ENCODE data around the gene SUSD5.
"Not testable (repeated sequence)": the region's sequence is repeated elsewhere in the genome, so short reads cannot be mapped to it uniquely, and the experiment has no call there.

Gene SUSD5

DNA sequence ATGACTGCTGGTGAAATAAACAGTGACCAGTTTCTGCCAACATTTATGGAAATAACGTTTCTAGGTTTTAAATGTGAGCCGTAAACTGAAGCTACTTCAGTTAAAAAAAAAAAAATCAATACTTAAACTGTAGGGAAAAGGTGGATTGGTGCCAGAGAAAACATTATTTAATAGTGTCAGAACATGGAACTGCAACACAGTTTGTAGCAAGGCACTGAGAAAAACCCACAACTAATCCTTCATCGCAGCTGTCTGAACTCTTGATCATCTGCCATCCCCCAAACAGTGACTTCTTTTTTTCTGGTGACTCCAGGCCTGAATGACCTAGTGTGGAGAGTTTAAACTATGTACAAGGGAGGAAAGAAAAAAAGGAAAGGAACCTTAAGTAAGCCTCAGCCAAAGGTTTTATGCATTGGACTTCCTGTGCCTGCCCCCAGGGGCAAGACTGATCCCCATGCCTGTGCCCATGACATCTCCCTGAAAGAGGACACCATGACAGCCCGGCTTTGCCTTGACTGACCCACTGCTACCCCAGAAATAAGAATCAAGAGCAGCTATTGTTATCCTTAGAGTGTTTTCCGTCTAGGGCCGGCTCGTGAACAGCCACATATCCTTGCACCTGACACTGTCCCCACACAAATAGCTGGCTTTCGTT lies 71.7 kb downstream of the SUSD5 start:
- no peak for DNase-seq

GRCh38 chr3:33145901-33146580 lies 72.6 kb downstream of the SUSD5 start:
- no peak for DNase-seq

- DNase-seq = no peak
Measured at GRCh38 chr3:33145221-33145900, 73.2 kb downstream of the SUSD5 start.

DNA sequence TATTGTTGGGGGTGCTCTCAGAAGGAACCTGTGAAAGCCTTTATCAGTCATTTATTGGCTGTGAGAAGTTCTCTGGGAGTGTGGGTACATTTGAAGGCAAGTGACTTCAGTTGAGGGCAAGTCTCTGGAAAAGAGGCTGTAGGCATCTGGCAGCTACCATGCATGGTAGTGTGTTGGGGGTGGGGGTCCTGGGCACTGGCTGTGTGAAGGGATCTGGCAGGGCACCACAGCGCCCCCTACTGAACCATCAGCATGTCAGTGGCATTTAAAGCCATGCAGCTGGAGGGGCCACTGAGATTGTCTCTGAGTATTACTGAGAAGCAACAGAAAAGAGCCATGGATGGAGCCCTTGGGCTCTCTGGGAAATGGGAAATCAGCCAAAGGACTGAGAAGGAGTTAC lies 74.2 kb downstream of the SUSD5 start:
- DNase-seq = no peak

GRCh38 chr3:33141006-33141405 lies 77.6 kb downstream of the SUSD5 start:
- DNase-seq = no peak

GRCh38 chr3:33139996-33140395 lies 78.6 kb downstream of the SUSD5 start:
- no peak for DNase-seq

DNA sequence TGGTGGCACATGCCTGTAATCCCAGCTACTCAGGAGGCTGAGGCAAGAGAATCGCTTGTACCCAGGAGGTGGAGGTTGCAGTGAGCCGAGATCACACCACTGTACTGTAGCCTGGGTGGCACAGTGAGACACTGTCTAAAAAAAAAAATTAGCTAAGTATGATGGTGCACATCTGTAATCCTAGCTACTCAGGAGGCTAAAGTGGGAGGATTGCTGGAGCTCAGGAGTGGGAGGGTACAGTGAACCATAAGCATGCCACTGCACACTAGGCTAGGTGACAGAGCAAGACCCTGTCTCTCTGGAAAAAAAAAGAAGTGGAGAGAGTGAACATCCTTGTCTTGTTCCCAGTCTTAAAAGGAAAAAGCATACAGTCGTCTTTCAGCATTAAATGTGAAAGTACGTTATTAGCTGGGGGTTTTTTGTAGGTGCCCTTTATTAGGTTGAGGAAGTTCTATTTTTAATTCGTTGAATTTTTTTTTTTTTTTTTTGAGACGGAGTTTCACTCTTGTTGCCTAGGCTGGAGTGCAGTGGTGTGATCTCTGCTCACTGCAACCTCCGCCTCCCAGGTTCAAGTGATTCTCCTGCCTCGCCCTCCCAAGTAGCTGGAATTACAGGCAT lies 79.5 kb downstream of the SUSD5 start:
- DNase-seq = not testable (repeated sequence)

DNA sequence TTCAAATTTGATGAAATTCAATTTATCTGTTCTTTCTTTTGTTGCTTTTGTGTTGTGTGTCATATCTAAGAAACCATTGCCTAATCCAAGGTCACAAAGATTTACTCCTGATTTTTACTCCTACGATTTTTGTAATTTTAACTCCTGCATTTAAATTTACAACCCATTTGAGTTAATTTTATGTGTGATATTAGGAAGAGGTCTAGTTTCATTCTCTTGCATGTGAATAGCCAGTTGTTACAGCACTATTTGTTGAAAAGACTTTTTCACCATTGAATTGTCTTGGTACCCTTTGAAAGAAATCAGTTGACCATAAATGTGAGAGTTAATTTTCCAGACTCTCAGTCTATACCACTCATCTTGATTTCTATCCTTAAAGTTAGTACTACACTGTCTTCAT lies 80.9 kb downstream of the SUSD5 start:
- DNase-seq = no peak

- DNase-seq = no peak
Measured at GRCh38 chr3:33134026-33134625, 84.5 kb downstream of the SUSD5 start.

- no peak for DNase-seq
Measured at GRCh38 chr3:33132019-33132360, 86.6 kb downstream of the SUSD5 start.

DNA sequence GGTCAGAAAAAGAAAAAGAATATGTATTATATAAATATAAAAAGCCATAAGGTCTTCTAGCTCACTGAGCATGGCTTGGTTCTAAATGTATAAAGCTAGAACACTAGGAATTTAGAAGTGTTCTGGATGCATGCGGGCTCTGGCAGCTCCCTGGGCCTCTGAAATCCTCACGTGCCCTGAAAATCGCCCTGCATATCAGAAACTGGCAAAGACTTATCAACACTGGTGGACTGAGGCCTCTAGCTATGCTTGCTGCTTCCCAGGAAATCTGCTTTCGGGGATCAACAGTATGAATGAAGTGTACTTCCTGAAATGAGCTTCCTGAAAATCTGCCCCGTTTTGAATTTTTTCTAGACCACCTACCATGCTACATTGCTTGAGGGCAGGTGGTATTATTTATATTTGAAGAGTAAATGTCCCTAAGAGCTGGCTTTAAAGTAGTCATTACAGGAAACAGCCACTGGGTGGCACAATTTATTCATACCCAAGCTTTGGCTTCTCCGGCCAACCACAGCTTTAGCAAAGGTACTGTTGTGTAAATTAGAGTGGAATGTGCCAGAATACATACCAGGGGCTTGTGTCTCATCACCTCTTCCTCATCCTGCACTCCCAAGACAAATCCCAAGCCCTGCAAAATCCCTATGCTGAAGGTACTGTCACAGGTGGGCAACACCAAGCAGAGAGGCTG lies 87.1 kb downstream of the SUSD5 start:
- DNase-seq = no peak

GRCh38 chr3:33130144-33130543 lies 88.5 kb downstream of the SUSD5 start:
- DNase-seq = no peak

DNA sequence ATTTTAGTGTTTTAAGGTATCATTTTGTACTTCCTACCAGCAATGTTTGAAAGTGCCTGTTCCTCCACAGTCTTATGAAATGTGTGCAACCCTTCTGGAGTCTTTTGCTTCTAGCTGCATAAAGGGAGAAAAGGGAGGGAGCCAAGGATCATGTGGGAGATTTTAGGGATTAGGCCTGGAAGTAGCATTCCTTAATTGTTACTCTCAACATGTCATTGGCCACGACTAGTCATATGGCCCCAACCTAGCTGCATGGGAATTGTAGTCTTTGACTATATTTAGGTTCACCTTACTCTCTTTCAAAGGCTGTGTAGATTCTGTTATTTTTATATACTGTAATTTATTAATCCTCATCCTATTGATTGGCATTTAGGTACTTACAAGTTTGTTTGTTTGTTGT lies 89.9 kb downstream of the SUSD5 start:
- DNase-seq = no peak

GRCh38 chr3:33125840-33126239 lies 92.8 kb downstream of the SUSD5 start:
- no peak for DNase-seq

DNA sequence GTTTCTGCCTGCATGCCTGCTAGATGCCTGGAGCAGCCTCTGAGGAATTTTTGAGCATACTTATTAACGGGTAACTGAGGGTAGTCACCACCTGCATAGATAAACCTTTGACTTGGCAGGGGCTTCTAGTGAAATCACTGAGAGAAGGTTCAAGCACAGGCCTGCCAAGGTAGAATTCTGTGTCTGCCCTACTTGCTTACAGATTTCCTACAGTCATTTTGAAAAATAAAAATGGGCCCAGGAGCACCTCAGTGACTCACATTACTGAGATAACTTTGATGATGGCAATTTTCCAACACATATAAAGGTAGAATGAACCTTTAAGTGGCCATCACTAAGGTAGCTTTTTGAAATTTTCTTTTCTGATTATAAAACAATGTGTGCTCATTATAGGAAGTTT lies 94.0 kb downstream of the SUSD5 start:
- no peak for DNase-seq

DNA sequence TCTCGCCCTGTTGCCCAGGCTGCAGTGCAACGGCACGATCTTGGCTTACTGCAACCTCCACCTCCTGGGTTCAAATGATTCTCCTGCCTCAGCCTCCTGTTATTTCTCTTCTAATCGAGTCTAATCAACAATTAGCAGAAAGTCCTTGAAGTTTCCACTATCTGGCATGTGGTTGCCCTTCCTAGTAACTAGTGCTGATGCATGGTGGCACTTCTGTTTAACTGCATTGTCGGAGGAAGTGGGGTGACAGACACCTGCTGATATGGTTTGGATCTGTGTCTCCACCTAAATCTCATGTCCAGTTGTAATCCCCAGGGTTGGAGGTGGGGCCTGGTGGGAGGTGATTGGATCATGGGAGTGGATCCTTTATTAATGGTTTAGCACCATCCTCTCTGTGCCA lies 95.6 kb downstream of the SUSD5 start:
- DNase-seq = no peak

- DNase-seq = no peak
Measured at GRCh38 chr3:33119891-33120290, 98.7 kb downstream of the SUSD5 start.

DNA sequence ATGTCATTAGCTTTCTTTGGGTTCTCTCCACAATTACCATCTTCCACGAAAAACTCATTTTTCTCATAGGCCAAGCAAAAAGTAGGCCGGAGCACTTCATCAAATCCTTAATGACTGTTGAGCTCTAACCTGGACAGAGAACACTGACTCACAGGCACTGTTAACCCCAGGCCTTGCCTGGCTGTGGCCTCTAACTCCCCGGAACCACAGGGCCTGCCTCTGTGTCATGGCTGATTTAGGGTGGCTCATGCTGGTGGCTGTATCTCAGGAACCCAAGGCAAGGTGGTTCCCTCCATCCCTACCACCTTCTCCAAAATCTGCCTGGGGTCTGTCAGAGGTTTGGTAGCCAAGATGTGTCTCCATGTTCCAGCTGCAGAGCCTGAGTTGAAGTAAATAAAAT lies 101.1 kb downstream of the SUSD5 start:
- no peak for DNase-seq

GRCh38 chr3:33115024-33115768 lies 103.4 kb downstream of the SUSD5 start:
- DNase-seq = no peak

DNA sequence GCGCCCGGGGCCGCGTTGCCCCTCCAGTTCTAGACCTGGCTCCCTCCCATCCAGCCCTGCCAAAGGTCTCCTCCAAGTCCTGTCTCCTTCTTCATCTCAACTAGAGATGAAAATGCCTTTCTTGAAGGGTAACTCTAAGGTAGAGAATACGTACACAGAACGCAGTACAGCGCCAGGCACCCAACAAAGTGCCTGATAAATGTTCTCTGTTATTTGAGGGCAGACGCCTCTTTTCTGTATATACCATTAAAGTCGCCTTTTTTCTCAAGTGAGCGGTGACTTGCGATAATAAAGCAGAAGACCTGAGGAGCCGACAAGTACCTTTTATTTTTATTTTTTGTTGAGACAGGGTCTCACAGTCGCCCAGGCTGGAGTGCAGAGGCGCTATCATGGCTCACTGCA lies 104.0 kb downstream of the SUSD5 start:
- DNase-seq = no peak

DNA sequence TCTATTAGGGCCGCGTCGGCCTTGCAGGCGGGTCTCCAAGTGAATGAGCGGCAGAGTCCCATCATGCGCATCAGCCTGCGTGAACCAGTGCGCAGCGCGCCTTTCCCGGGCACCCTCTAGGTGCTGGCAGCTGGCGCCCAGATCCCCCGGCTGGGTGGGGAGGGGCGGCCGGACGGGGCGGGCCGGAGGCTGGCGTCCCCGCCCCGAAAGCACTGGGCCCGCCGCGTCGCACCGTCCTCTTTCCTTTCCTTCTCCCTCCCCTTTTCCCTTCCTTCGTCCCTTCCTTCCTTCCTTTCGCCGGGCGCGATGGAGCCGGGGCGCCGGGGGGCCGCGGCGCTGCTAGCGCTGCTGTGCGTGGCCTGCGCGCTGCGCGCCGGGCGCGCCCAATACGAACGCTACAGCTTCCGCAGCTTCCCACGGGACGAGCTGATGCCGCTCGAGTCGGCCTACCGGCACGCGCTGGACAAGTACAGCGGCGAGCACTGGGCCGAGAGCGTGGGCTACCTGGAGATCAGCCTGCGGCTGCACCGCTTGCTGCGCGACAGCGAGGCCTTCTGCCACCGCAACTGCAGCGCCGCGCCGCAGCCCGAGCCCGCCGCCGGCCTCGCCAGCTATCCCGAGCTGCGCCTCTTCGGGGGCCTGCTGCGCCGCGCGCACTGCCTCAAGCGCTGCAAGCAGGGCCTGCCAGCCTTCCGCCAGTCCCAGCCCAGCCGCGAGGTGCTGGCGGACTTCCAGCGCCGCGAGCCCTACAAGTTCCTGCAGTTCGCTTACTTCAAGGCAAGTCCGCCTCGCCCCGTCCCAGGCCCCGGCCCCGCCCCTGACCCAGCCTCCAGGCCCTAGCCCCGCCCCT lies 104.6 kb downstream of the SUSD5 start, which contains the start of gene CRTAP:
Gene CRTAP, plus strand, starts transcription at position 243 of the 850 bp plus-strand sequence. Its CDS starts 64 bp downstream, at position 307.
- peak; percentile 25 for DNase-seq

Measured in DMS79 (cell line).